Activated T-cell treated with anti-CD3 and anti-CD28 coated beads for 24 hours (primary cell): ENCODE results near the gene GALNS.

Source experiments
- DNase-seq: peaks from one replicate; pipeline ENCODE4 v3.0.0-alpha.2; 2020; ENCODE audit warnings: low read depth

The GALNS gene

DNA sequence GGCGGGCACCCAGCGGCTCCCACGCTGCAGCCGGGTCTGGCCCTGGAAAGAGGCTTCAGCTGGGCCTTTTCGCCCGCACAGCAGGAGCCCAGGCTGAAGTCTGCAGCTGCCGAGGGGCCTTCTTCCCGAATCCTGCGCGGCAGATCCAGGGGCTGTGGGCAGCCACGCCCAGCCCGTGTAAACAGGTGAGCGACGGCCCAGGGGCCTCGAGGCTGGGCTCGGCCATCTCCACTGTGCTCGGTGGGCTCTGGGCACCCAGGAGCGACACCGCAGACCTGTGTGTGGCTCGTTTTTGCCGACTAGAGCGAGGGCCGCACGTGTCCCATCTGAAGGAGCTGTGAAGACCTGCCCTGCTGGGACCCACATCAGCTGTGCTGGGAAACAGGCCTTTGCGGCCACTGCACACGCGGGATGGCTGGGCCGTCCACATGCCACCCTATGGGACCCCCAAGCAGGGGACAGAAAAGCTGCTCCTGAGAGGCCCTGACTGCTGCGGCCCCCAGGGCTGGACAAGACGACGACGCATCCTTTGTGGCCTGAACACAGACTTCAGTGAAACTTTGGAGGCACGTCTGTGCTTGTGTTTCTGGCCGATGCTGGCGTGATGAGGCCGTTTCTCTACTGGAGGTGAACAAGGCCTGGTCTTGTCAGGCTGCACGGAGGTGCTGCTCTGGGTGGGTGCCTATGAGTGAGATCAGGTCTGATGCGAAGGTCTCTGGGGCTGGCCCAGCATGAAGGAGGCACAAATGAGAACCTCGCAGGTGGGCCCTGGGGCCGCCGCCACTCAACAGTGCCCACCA lies 39.8 kb downstream of the GALNS start:
- no peak for DNase-seq

DNA sequence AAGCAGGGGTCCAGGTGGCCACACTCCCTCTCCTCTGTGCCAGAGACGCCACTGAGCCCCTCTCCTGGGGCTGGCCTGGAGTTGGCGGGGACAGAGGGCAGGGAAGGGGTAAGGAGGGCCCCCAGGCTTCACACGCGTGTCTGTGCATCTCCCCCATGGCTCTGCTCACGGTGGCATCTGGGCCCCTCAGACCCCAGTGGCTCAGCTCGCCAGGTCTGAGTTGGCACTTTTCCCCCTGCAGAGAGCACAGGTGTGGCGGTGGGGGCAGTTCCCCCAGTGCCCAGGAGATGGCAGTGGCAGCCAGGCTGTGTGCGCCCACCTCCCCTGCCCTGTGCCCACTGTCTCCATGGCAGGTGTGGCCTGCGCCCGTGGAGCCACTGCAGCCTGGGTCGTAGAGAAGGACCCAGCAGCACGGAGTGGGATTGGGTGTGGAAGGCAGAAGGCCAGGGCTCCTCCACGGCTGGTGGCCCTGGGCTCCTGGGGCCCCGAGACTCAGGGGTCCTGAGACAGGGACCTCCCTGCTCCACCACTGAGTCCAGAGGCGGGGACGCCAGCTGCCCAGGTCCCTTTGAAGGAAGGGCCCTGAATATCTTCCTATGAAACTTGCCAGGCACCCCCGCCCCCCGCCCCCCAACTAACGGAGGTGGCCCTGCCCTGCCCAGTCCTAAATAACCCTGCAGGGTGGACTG lies 40.7 kb downstream of the GALNS start:
- peak; percentile 54 for DNase-seq

DNA sequence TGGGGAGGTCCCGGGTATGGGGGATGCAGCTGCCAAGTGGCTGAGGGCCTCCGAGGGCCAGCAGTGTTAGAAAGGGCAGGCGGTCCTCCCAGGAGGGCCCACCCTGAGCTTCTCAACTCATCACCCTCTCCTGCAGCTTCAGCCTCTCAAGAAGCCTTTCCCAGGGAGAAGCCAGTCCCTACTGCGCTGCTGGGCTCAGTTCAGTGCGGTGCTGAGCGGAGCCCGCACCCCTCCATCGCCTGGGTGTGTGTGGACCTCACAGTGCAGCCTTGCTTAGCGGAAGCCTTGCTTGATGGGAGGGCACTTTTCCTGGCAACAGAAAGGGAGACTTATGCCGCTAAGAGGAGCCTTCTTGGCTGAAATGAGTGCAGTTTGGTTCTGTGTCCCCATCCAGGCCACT lies 41.5 kb downstream of the GALNS start:
- DNase-seq, result no peak

DNA sequence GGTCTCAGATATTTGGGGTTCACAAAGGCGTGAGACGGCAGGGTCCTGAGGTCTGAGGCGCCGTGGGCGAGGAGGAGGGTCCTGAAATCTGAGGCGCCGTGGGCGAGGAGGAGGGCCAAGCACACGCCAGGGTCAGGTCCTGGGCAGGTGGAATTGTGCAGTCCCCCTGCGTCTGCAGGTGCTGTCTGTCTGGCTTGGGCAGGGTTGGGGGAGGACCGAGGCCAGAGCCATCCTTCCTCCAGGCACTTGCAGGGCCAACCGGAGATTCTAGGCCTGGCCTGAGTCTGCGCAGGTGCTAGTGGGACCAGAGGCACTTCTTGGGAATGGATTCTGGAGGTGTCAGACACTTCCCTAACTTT lies 42.6 kb downstream of the GALNS start:
- DNase-seq, result no peak

DNA sequence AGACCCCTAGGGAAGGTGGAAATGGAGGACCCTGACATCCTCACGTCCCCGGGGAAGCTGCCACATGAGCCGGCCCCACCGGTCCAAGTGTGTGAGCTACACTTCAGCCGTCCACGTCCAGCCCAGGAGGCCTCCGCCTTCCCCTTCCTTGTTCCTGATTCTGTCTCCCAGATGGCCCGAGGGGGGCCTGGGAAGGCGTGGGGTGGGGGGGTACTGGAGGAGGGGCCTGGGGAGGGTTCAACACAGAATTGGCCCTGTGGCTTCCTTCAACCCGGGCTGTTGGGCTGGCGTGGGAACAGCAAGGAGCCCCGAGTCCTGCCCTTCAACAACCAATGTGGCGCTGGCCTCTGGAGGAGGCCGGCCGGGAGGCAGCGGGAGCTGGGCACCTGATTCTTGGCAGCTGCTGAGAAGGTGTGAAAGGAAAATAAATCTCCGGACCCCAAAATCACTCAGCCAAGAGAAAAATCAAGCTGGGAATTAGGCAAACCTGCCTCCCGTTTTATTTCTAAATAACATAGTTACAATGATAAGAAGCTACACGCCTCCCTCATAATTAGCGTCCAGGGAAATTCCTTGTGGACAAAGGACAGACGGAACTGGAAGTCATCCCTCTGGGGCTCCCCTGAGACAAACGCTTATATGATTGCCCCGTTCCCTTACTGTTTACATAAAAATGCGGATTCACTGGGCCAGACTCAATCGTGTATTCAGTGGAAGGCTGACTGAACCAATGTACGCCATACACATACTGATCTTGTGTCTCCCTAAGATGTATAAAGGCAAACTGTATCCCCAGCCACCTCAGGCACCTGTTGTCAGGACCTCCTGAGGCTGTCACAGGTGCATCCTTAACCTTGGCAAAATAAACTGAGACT lies 43.2 kb downstream of the GALNS start:
- no peak for DNase-seq

DNA sequence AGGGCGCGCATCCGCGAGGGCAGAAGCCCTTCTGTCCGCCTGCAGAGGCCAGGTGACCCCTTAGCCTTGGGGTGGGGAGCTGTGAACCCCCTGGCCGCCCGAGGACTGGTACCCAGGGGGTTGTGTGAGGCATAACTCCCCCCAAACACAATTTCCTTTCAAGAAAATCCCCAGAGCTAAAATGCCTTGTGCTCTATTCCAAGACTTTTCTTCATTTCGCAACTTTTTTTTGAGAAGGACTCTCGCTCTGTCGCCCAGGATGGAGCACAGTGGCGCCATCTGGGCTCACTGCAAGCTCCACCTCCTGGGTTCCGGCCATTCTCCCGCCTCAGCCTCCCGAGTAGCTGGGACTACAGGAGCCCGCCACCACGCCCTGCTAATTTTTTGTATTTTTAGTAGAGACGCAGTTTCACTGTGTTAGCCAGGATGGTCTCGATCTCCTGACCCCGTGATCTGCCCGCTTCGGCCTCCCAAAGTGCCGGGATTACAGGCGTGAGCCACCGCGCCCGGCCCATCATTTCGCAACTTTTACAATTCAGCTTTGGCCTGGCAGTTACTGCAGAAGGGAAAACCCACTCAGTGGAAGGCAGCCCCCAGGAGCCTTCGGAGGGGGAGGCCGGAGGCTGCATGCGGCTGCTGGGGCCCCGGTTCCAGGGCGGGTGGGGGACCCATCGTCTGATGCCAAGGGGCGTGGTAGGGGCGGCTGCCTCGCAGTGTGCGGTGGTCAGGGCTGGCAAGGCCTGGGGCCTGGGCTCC lies 44.1 kb downstream of the GALNS start:
- no peak for DNase-seq

DNA sequence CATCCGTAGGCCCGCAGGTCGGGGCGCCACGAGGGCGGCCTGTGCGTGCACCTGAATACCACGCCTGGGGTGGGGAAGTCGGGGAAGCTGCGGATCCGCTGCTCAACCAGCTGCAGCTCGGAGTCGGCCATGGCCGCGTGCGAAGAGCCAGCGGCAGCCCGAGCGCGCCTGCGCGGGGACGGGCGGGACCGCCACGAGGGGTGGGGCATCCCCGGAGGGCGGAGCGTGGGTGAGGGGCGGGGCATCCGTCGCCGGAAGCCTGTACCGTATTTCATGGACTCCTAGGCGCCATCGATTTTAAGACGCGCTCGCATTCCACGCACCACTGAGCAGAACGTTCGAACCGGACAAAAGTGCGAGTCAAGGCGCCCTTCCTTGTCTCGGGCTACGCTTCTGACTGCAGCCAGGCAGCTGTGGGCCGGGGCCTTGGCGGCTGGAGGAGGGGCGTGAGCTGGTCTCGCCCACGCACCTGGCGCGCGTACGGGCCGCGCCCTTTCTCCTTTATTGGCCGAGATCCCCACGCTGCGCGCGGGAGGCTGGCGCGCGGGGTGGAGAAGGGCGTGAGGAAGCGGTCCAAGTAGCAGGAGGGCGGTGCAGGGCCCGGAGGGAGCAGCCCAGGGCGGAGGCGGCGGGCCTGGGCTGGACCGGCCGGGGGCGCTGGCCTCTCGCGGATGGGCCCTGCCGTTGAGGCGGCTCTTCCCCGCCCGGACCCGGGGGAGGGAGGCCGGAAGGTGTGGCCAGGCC lies 44.8 kb downstream of the GALNS start, which contains the start of gene APRT:
Gene APRT (minus strand): TSS at position 160 of the 744 bp plus-strand sequence. CDS start 29 bp downstream, at position 131.
- DNase-seq, result peak; percentile 97

DNA sequence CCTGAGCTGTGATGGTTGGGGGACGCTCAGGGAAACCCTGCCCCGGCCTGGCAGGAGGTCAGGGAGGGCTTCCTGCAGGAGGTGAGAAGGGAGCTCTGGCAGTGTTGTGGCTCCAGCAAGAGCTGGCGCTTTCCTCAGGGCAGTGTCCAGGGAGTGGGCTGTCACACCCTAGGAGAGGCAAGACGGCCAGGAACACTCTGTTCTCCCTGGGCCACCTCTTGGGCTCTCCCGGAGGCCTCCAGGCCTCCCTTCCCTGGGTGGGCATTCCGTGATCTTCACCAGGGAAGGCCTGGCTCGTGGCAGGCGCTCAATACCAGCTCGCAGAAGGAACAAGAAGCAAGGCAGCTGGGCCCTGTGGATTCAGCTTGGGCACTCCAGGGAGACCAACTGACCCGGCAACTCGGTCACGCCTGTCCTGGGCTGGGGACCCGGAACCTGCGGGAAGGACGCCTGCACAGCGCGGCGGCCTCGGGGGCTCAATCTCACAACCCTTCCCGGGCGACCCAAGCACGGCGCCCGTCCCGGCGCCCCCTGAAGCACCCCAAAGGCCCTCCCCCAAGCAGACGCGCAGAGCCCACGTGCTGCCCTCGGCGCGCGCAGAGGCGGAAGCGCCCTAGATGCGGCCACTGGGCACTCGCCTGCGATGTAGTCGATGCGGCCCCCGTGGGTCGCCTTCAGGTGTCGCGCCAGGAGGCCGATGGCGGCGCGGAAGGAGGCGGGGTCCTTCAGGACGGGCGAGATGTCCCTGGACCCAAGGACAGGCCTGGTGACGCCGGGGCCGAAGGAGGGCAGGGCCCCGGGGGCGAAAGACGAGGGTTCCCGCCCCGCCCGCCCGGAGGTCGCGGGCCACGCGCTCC lies 45.6 kb downstream of the GALNS start:
- peak; percentile 62 for DNase-seq

DNA sequence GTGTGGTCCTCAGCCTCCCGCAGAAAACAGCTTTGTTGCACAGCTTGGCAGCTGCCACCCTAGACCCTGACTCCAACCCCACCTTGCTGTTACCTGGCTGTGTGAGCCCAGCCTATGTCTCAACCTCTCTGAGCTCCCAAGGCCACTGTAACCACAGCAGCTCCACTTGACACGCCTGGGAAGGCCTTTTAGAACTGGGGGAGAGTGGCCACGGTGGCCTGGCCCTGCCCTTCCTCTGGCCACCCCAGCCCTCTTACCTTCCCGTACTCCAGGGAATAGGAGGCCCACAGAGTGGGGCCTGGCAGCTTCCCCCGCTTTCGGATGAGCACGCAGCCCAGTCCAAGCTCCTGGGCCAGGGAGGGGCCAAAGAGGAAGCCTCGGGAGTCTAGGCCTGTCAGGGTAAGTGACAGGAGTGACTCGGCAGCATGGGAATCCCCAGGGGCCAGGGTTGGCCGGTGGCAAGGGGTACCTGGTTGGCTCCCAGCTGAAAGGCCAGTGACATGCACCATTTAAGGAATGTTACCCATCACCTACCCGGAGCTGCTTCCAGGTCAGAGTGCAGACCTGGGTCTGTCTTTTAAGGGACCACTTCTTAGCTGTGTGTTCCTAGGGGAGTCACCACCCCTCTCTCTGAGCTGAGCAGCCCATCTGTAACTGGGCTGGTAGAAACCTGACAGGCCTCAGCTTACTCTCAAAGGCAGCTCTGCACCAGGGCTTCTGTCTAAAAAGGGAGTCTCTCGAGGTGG lies 46.4 kb downstream of the GALNS start:
- DNase-seq, result no peak

DNA sequence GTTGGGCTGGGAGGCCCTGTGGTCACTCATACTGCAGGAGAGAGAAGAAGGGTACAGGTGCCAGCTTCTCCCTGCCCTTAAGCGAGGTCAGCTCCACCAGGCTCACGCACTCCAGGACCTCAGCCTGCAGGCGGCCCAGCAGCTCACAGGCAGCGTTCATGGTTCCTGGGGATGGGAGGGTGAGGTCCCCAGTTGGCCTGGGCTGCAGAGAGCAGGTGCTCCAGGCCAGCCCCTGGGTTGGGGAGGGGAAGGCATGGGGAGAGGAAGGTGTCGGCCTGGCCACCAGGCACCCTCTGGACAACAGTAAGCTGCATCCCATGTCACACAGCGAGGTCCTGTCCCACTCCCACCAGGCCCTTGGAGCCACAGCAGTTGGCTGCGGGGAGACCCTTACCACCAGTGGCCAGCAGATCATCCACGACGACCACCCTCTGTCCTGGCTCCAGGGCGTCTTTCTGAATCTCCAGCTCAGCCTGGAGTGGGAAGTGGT lies 47.0 kb downstream of the GALNS start:
- no peak for DNase-seq

DNA sequence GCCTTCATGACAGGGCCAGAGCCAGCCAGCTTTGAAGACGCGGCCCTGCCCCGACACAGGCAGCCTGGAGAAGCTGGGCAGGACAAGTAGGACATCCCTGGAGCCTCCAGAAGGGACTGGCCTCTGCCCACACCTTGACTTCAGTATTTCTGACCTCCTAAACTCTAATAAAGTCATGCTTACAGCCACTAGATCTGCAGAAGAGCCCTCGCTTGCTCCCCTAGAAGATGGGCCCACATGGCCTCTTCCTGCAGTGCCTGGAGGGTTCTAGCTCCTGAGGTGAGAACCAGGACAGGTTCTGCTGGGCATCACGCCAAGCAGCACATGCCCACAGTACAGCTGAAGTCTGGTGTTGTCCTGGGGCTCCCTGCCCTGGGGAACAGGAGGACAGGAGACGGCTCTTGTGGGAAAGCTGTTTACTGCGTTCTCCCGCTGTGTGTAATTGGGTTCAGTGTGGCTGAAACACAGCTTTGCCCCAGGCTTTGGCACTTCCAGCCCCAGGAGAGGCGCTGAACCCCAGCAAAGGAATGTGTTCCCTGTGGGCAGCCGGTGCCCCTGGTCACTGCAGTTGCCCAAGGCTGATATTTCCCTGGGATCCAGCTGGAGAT lies 47.6 kb downstream of the GALNS start:
- no peak for DNase-seq

DNA sequence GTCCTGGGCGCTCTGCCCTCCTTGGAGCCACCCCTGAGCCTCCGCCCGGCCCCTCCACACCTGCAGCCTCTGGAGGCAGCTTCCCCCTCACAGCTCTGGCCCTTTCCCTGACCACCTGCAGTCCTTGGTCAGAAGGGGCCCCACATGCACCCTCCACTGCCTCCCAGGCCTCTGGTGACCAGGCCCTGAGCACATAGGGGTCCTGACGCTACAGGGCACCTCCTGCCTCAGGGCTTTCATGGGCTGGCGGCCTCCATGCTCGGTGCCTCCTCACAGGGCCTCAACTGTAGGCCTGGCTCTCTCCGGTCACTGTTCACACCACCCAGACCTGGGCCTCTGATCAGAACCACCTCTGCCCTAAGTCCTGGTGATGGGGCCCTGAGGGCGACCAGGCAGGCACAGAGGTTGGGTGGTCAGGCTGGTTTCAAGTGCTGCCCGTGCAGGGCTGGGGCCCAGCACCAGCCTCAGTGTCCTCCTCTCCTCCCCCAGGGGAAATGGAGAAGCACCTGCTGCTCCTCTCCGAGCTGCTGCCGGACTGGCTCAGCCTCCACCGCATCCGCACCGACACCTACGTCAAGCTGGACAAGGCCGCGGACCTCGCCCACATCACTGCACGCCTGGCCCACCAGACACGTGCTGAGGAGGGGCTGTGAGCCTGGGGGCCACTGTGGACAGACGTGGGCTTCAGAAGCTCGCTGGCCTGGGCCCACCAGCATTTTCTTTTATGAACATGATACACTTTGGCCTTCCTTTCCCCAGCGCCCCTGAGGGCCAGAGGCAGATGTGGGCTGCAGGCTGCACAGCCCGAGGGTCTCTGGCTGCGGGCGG lies 48.9 kb downstream of the GALNS start:
- DNase-seq, result no peak

DNA sequence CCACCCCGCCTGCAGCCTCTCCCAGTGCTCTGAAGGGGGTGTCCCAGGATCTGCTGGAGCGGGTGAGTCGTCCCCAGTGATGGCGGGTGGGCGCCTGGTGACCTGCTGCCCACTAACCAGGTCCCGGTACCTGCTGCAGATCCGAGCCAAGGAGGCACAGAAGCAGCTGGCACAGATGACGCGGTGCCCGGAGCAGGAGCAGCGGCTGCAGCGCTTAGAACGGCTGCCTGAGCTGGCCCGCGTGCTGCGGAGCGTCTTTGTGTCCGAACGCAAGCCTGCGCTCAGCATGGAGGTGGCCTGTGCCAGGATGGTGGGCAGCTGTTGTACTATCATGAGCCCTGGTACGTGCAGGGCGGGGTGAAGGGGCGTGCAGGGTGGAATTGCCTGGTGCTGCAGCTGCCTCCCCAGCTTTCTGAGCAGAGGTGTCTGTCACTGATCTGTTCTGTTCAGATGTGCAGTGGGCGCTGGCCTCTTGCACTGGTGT lies 49.6 kb downstream of the GALNS start:
- DNase-seq, result no peak

DNA sequence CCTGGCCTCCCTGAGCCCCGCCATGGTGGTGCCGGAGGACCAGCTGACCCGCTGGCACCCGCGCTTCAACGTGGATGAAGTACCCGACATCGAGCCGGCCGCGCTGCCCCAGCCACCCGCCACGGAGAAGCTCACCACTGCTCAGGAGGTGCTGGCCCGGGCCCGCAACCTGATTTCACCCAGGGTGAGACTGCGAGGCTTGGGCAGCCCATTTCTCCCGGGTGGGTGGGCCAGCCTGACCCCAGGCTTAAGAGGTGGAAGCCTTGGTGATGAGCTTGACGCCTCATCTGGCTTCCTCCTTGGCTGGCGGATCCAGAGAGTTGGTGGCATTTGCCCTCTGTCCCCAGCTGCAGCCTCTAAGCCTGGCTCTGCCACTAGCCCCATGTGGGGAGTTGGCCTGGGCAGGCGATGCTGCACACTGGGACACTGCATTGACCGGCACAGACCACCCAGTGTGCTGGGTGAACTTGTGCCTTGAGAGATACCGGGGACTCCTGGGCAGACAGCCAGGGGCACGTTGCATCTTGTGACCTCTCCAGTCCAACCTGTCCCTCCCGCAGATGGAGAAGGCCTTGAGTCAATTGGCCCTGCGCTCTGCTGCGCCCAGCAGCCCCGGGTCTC lies 50.1 kb downstream of the GALNS start:
- no peak for DNase-seq

DNA sequence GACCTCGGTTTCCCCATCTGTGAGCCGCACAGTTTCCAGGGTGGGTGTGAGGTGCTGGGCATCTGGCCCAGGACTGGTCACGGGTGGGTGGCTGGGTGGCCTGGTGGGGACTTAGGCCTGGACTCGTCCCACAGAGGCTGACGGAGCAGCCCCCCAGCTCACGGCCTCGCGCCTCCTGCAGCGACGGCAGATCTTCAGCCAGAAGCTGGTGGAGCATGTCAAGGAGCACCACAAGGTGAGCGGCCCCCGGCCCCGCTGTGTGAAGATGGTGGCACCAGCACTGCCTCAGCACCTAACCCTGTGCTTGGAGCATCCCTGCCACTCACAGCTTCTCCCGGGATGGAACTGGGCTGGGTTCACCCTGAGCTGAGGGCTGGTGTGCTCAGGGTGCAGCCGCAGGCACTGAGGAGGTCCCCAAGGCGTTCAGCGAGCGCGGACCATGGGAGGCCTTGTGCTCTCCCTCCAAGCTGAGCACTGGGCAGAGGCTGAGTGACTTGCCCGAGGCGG lies 50.8 kb downstream of the GALNS start:
- DNase-seq, result no peak

DNA sequence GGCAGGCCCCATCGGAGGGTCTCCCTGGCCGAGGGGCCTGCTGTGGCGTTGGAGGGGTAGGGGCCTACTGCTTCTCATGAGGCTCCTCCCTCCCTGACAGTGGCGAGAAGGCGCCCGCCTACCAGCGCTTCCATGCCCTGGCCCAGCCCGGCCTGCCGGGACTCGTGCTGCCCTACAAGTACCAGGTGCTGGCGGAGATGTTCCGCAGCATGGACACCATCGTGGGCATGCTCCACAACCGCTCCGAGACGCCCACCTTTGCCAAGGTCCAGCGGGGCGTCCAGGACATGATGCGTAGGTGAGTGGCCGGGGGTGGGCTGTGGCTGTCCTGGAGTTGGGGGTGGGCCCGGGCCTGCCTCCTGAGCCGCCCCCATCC lies 51.4 kb downstream of the GALNS start:
- DNase-seq, result no peak
